Lower leg skin (tissue), 4 donors: Measurements from ENCODE around the gene DNAI2. TPM values are rescaled to one million over a fixed set of nuclear protein-coding genes. Genes with fewer than 3 reads are reported as not detected.

Experiments used
- DNase-seq, 2 donors: peaks; one replicate each; pipeline ENCODE4 v3.0.0-alpha.2; 2019; ENCODE audit warnings: low spot score in 2 of 2
- H3K4me3 ChIP-seq: fragments of 200-600 bp; sonication (generic); 2 replicates; pipeline ENCODE4 v1.5.1; 2017; ENCODE audit warnings: mild to moderate bottlenecking, low read depth; ENCODE audit not compliant: poor library complexity, severe bottlenecking
- POLR2A ChIP-seq, 2 donors: fragments of 450-650 bp; IDR thresholded peaks; one replicate each; pipeline ENCODE4 v1.6.1; 2016 to 2017; ENCODE audit warnings: antibody characterized with exemption in 2 of 2, mild to moderate bottlenecking in 1 of 2, moderate library complexity in 1 of 2
- WGBS, 2 donors: methylation state at CpG; one replicate each; pipeline ENCODE4 v1.1.5; 2018; 5-methylcytosine and 5-hydroxymethylcytosine counted together
- intact Hi-C: fragments of 100-400 bp; cut with DNase I; formaldehyde crosslinking; loops from one replicate; pipeline ENCODE4 v1.15.0; 2023; ENCODE audit warnings: low total_unique reads
- total RNA-seq, 4 donors: library from RNA; depleted of rRNA; stranded (reverse); fragments of >200 nt; gene quantifications; one replicate each; pipeline ENCODE4 v1.1.0, GENCODE V29; 2016
- TF ChIP-seq, protein P1 (sequence below), 3 donors: fragments of 450-650 bp; IDR thresholded peaks; one replicate each; pipeline ENCODE4 v1.5.1; 2016; ENCODE audit warnings: antibody characterized with exemption in 3 of 3, mild to moderate bottlenecking in 3 of 3, moderate library complexity in 2 of 3

DNAI2 gene
- total RNA-seq, 4 donors from 2014 or later, result 0.57 TPM; not detected in 3

GRCh38 chr17:74241847-74242246 lies 32.2 kb upstream of the DNAI2 start:
- intact Hi-C loops, result no loop called here
- WGBS, 2 donors, result 86 to 95% methylated on average over 2 of the region's 2 CpGs
- no peak overlapping the region for H3K4me3 ChIP-seq
- TF ChIP-seq POLR2A (IDR thresholded peaks at IDR 0.05), result no peak
- TF ChIP-seq, protein P1, sequence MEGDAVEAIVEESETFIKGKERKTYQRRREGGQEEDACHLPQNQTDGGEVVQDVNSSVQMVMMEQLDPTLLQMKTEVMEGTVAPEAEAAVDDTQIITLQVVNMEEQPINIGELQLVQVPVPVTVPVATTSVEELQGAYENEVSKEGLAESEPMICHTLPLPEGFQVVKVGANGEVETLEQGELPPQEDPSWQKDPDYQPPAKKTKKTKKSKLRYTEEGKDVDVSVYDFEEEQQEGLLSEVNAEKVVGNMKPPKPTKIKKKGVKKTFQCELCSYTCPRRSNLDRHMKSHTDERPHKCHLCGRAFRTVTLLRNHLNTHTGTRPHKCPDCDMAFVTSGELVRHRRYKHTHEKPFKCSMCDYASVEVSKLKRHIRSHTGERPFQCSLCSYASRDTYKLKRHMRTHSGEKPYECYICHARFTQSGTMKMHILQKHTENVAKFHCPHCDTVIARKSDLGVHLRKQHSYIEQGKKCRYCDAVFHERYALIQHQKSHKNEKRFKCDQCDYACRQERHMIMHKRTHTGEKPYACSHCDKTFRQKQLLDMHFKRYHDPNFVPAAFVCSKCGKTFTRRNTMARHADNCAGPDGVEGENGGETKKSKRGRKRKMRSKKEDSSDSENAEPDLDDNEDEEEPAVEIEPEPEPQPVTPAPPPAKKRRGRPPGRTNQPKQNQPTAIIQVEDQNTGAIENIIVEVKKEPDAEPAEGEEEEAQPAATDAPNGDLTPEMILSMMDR (IDR thresholded peaks at IDR 0.05), result no peak
- no peak for DNase-seq

DNA sequence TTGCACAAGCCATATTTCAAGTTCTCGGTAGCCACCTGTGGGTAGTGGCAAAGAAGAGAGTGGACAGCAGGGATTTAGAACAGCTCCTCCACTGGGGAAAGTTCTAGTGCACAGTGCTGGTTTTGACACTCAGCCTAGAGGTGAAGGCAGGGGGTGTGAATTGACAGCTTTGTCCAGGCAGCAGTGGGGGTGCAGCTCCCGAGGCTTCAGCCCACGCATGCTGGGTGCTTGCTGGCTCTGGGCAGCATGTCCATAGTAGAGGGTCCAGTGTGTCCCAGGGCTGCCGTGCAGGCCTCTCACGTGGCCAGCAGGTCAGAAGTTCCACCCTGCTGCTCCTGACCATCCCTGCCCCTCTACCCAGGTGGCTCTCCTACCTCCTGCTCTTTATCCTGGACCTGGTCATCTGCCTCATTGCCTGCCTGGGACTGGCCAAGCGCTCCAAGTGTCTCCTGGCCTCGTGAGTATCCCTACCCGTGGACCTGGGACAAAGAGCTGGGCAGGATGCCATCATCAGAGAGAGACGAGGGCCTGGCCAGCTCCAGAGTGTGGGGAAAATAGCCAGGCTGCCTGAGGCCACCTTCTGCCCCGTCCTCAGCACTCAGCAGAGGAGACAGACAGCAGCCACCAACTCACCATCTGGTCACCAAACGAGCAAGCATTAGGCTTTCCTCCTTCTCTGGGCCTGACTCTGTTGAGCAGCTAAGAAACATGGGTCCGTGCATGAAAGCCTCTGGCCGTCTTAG lies 30.9 kb upstream of the DNAI2 start:
- 79 to 83% methylated on average over 13 of the region's 13 CpGs for WGBS, 2 donors
- H3K4me3 ChIP-seq, result no peak overlapping the region
- no peak for DNase-seq
- intact Hi-C loops, result no loop called here
- TF ChIP-seq POLR2A (IDR thresholded peaks at IDR 0.05), result no peak
- TF ChIP-seq, protein P1 (IDR thresholded peaks at IDR 0.05), result no peak

DNA sequence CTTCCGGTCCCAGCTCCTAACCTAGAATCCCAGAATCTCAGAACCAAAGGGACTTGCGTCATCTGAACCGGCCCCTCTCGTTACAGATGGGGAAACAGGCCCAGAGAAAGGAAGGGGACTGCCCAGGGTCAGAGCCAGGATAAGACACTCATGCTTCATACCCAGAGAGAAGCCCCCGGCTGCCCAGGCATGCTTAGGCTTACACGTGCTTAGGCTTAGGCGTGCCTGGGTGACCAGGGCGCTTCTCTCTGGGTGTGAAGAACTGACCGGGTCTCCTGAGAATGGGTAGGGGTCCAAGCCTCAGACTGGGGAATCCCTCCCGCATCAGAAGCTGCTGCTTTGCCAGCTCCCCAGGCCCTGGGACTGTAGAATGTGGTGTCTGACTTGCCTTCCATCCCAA lies 29.9 kb upstream of the DNAI2 start:
- intact Hi-C loops, result no loop called here
- DNase-seq, result no peak
- WGBS, 2 donors, result 97% methylated on average over 8 to 10 of the region's 10 CpGs
- TF ChIP-seq, protein P1 (IDR thresholded peaks at IDR 0.05), result no peak
- TF ChIP-seq POLR2A (IDR thresholded peaks at IDR 0.05), result no peak
- H3K4me3 ChIP-seq, result no peak overlapping the region

- TF ChIP-seq, protein P1 (IDR thresholded peaks at IDR 0.05), result no peak
- TF ChIP-seq POLR2A (IDR thresholded peaks at IDR 0.05), result no peak
- intact Hi-C loops, result no loop called here
- no peak for DNase-seq
- 69 to 74% methylated on average over 6 of the region's 6 CpGs for WGBS, 2 donors
- no peak overlapping the region for H3K4me3 ChIP-seq
Observed at GRCh38 chr17:74244548-74244947, 29.5 kb upstream of the DNAI2 start.

GRCh38 chr17:74245145-74245831 lies 28.7 kb upstream of the DNAI2 start:
- intact Hi-C loops, result no loop called here
- no peak for TF ChIP-seq POLR2A (IDR thresholded peaks at IDR 0.05)
- TF ChIP-seq, protein P1 (IDR thresholded peaks at IDR 0.05), result no peak
- H3K4me3 ChIP-seq, result no peak overlapping the region
- no peak for DNase-seq
- WGBS, 2 donors, result 73 to 84% methylated on average over 21 of the region's 21 CpGs
